Measurements from ENCODE around the gene TMEM101. TPM values are rescaled to one million over a fixed set of nuclear protein-coding genes. Genes with fewer than 3 reads are reported as not detected.

Gene TMEM101
- total and polyA plus RNA-seq, 2 donors (not counting 1 experiment from before 2014, with no cell fraction given), result 26.0 to 107 TPM

DNA sequence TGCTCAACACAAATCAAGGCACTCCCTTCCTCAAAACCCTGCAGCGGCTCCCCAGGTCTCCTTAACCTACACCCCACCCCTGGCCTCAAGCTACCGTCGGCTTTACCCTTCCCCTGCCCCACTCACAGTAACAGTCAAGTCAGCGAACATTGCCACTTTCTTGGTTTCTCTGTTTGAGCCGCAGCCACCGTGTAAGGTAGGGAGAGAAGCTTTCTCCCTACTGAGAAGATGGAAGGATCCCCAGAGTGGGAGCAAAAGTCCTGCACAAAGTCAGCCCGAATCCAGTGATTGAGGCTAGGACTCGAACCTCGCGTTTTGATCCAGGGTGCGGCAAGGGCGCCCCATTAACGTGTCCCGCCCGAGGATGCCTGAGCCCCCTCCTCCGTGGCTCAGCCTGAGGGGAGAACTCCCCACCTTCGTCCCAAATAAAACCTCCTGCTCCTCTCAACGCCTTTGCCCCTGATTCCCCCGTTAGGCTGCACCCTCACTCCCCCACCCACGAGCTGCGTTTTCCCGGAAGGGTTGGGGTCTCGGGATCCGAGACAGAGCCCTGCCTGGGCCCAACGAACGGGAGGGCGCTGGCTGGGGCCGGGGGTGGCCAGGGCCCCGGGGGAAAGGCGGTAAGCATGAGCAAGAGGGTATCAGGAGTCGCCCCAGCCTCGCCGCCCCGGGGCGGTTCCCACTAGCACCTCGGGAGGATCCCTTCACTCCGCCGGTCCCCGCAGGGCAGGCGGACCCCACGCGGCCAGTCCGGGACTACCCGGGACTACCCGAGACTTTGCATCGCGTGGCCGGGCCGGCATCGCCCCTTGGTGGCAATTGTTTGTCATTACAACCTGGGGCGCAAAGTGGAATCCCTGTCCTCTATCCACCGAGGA, 20.3 kb downstream of the TMEM101 start:
- DNase-seq (ENCODE audit: low read depth in 2 of 2), result peak; percentile 33 to 63
- peak overlapping the region; percentile 55 for H2AFZ ChIP-seq (ENCODE audit: low read length)

DNA sequence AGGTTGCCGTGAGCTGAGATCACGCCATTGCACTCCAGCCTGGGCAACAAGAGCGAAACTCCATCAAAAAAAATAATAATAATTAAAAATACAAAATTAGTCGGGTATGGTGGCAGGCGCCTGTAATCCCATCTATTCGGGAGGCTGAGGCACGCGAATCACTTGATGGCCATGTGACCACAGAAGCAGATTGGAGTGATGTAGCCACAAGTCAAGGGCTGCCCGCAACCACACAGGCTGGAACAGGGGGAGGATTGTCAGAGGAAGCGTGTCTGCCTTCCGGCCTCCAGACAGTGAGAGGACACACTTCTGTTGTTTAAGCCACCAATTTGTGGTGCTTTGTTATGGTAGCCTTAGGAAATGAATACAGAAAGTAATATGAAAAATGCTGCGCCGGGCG, 22.1 kb downstream of the TMEM101 start:
- Histone ChIP-seq H3K9me3 (ENCODE audit: control insufficient read depth, insufficient read depth, low read depth, low read length) (no peaks in the 10 kb centered on the region), H3K27me3 (ENCODE audit: control insufficient read depth, insufficient read depth, low read length) (peaks cover 3% of the 10 kb centered on the region), H3K79me2 (ENCODE audit: control insufficient read depth, insufficient read depth, low read length) (no peaks in the 10 kb centered on the region), H3K4me2 (ENCODE audit: extremely low read depth, insufficient read depth, low read length) (no peak overlapping the region), H3K4me3 (replicated peaks in 1 of 4; ENCODE audit: control extremely low read depth in 1 of 4, insufficient read depth in 1 of 4, low read depth in 3 of 4, low read length in 4 of 4) (no peak overlapping the region), H3K27ac (ENCODE audit: insufficient read depth, low read length) (no peak overlapping the region), H3K36me3 (ENCODE audit: control insufficient read depth, insufficient read depth, low read length) (no peaks in the 10 kb centered on the region), H4K20me1 (ENCODE audit: control insufficient read depth, extremely low read depth, insufficient read depth, low read length) (no peaks in the 10 kb centered on the region), H3K4me1 (ENCODE audit: control insufficient read depth, extremely low read depth, insufficient read depth, low read length) (no peaks in the 10 kb centered on the region), H2AFZ (ENCODE audit: low read length) (no peak overlapping the region), H3K9ac (ENCODE audit: insufficient read depth, low read length) (no peak overlapping the region)
- TF ChIP-seq, protein P1, sequence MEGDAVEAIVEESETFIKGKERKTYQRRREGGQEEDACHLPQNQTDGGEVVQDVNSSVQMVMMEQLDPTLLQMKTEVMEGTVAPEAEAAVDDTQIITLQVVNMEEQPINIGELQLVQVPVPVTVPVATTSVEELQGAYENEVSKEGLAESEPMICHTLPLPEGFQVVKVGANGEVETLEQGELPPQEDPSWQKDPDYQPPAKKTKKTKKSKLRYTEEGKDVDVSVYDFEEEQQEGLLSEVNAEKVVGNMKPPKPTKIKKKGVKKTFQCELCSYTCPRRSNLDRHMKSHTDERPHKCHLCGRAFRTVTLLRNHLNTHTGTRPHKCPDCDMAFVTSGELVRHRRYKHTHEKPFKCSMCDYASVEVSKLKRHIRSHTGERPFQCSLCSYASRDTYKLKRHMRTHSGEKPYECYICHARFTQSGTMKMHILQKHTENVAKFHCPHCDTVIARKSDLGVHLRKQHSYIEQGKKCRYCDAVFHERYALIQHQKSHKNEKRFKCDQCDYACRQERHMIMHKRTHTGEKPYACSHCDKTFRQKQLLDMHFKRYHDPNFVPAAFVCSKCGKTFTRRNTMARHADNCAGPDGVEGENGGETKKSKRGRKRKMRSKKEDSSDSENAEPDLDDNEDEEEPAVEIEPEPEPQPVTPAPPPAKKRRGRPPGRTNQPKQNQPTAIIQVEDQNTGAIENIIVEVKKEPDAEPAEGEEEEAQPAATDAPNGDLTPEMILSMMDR (conservative IDR thresholded peaks at IDR 0.05 in 1 of 2, IDR thresholded peaks at IDR 0.05 in 1 of 2; ENCODE audit: low read depth in 1 of 2, low read length in 2 of 2), result no peak
- no peak for TF ChIP-seq EZH2 (IDR thresholded peaks at IDR 0.05; ENCODE audit: low read length, missing control alignments)
- DNase-seq (ENCODE audit: low read depth in 2 of 2), result no peak

More for the DNA sequence above, 20.3 kb downstream of the TMEM101 start:
- H3K79me2 ChIP-seq (ENCODE audit: control insufficient read depth, insufficient read depth, low read length), result no peaks in the 10 kb centered on the region
- H3K27me3 ChIP-seq (ENCODE audit: control insufficient read depth, insufficient read depth, low read length), result peaks cover 3% of the 10 kb centered on the region
- H3K4me1 ChIP-seq (ENCODE audit: control insufficient read depth, extremely low read depth, insufficient read depth, low read length), result no peaks in the 10 kb centered on the region
- peak overlapping the region; percentile 78 for H3K4me2 ChIP-seq (ENCODE audit: extremely low read depth, insufficient read depth, low read length)
- no peak for TF ChIP-seq EZH2 (IDR thresholded peaks at IDR 0.05; ENCODE audit: low read length, missing control alignments)
- TF ChIP-seq, protein P1 (conservative IDR thresholded peaks at IDR 0.05 in 1 of 2, IDR thresholded peaks at IDR 0.05 in 1 of 2; ENCODE audit: low read depth in 1 of 2, low read length in 2 of 2), result peak; percentile 89 to 90
- no peaks in the 10 kb centered on the region for H3K36me3 ChIP-seq (ENCODE audit: control insufficient read depth, insufficient read depth, low read length)
- peak overlapping the region; percentile 30 for H3K9ac ChIP-seq (ENCODE audit: insufficient read depth, low read length)
- H4K20me1 ChIP-seq (ENCODE audit: control insufficient read depth, extremely low read depth, insufficient read depth, low read length), result no peaks in the 10 kb centered on the region
- H3K4me3 ChIP-seq (replicated peaks in 1 of 4; ENCODE audit: control extremely low read depth in 1 of 4, insufficient read depth in 1 of 4, low read depth in 3 of 4, low read length in 4 of 4), result peak overlapping the region in 3 of 4 experiments; percentile 32 to 50 (median 38)
- no peaks in the 10 kb centered on the region for H3K9me3 ChIP-seq (ENCODE audit: control insufficient read depth, insufficient read depth, low read depth, low read length)
- no peak overlapping the region for H3K27ac ChIP-seq (ENCODE audit: insufficient read depth, low read length)

DNA sequence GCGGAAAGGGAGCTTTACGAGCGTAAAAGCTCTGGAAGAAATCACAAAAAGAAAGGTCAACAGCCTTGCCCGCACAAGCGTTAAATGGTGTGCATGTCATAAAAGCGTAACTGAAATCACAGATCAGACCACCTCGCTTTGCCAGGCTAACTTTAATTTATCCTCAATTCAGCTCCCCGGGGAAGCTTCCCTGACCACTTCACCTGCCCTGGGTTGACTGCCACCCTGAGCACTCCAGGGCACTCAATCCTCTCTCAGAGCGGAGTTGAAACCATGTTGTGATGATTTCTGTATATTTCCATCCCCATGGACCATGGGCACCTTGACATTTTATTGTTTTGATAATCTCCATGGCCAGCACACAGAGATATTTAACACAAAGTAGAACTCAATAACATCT, 26.5 kb downstream of the TMEM101 start:
- Histone ChIP-seq H3K4me1 (ENCODE audit: control insufficient read depth, extremely low read depth, insufficient read depth, low read length) (no peaks in the 10 kb centered on the region), H3K27me3 (ENCODE audit: control insufficient read depth, insufficient read depth, low read length) (peaks cover 16% of the 10 kb centered on the region), H3K9me3 (ENCODE audit: control insufficient read depth, insufficient read depth, low read depth, low read length) (no peaks in the 10 kb centered on the region), H3K4me2 (ENCODE audit: extremely low read depth, insufficient read depth, low read length) (no peak overlapping the region), H3K36me3 (ENCODE audit: control insufficient read depth, insufficient read depth, low read length) (no peaks in the 10 kb centered on the region), H4K20me1 (ENCODE audit: control insufficient read depth, extremely low read depth, insufficient read depth, low read length) (no peaks in the 10 kb centered on the region), H3K27ac (ENCODE audit: insufficient read depth, low read length) (no peak overlapping the region), H3K79me2 (ENCODE audit: control insufficient read depth, insufficient read depth, low read length) (no peaks in the 10 kb centered on the region), H3K9ac (ENCODE audit: insufficient read depth, low read length) (no peak overlapping the region), H3K4me3 (replicated peaks in 1 of 4; ENCODE audit: control extremely low read depth in 1 of 4, insufficient read depth in 1 of 4, low read depth in 3 of 4, low read length in 4 of 4) (no peak overlapping the region), H2AFZ (ENCODE audit: low read length) (no peak overlapping the region)
- DNase-seq (ENCODE audit: low read depth in 2 of 2), result no peak
- TF ChIP-seq, protein P1 (conservative IDR thresholded peaks at IDR 0.05 in 1 of 2, IDR thresholded peaks at IDR 0.05 in 1 of 2; ENCODE audit: low read depth in 1 of 2, low read length in 2 of 2), result no peak
- no peak for TF ChIP-seq EZH2 (IDR thresholded peaks at IDR 0.05; ENCODE audit: low read length, missing control alignments)

Measured in fibroblast of lung (primary cell).